HG03159 (cell line): ENCODE results near the gene DPYSL4.
A peak's percentile ranks its signal among the peaks of the same experiment; 100 is the strongest.
"Not testable (repeated sequence)": the region's sequence is repeated elsewhere in the genome, so short reads cannot be mapped to it uniquely, and the experiment has no call there.

Experiments used
- ATAC-seq: cut with Tn5 transposase; IDR thresholded peaks from one replicate; pipeline ENCODE4 v1.9.1; 2021; ENCODE audit warnings: mild to moderate bottlenecking, moderate library complexity; ENCODE audit not compliant: unreplicated experiment

Gene DPYSL4

DNA sequence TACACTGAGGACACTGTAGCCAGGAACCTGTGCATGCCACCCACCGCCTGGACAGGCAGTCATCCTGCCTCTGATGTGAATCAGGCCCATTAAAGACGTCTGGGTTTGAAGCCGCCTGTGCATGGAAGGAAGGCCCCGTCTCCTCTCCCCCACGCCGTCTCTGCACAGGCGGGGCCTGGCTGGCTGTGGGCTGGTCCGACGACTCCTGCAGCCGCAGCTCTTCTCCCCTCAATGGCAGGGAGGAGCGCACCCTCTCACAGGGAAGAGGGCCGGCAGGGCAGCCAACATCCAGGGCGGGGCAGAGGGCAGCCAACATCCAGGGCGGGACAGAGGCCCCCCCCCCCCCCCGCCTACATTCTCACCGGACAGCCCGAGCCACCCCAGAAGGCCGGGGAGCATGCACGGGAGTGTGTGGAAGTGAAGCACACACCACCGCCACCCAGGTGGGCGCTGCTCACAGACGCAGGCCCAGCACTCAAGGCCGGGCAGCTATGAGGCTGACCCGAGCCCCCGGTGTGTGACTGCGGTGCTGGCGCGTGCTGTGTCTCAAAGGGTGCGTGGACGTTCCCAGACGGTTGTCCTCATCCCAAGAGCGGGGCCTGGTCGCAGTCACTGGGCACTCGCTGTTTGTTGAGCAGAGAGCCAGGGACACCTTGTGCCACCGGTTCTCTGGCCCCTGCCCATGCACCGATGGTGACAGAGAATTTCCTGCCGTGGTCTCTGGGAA, 19.1 kb downstream of the DPYSL4 start:
- no peak for ATAC-seq

DNA sequence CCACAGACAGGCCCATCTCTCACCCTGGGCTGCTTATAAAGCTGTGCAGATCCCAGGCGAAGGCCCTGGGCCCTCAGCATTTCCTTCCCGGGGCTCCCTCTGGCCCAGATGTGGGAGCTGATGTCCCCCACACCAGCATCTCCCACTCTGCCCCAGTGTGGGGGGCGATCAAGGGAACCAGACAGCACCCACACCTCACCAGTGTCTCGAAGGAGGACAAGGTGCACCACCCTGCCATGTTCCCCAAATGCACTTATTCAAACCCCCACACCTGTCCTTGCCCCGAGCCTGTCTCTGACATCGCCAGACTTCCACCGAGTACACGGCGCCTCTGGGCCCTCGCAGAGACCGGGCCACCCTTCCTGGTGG, 19.6 kb downstream of the DPYSL4 start:
- ATAC-seq: no peak

- ATAC-seq: no peak
Measured at GRCh38 chr10:132206806-132207535, 20.2 kb downstream of the DPYSL4 start.

DNA sequence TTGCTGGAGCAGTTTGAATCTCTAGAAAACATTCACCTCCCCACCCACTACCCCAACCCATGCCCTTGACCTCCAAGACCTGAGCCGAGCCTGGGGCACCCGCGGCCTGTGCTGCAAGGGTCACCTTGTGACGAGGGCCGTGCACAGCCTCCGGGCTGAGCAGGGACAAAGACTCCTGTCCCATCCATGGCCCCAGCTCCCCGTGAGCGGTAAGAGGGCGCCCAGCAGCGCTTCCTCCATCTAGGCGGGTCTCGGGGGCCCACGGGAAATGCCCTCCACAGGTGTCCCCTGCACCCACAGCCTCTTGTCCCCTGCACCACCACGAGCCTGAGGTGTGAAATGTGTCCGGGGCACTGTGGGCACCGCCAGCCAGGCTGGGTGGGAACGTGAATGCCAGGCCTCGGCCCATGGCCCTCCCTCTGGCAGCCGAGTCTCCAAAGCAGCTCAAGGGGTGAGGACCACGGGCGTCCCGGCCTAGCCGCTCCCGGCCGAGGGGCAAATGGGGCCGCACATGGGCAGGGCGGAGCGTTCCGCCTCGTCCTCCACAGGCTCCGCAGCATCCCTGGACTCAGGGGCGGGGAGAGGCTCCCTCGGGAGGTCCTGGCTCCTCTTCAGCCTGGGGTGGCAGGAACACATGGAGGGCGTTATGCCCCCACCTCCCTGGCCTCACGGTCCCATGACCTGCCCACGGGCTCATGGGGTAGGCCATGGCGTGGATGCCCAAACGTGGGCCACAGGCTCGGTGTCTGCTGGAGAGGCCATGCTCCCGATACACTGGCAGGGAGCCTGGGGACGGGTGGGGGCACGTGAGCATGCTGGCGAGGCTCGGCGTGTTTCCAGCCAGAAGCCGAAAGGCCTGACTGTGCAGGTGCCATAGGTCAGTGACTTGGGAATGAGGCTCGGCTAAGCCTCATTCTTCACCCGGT, 21.1 kb downstream of the DPYSL4 start:
- no peak for ATAC-seq

DNA sequence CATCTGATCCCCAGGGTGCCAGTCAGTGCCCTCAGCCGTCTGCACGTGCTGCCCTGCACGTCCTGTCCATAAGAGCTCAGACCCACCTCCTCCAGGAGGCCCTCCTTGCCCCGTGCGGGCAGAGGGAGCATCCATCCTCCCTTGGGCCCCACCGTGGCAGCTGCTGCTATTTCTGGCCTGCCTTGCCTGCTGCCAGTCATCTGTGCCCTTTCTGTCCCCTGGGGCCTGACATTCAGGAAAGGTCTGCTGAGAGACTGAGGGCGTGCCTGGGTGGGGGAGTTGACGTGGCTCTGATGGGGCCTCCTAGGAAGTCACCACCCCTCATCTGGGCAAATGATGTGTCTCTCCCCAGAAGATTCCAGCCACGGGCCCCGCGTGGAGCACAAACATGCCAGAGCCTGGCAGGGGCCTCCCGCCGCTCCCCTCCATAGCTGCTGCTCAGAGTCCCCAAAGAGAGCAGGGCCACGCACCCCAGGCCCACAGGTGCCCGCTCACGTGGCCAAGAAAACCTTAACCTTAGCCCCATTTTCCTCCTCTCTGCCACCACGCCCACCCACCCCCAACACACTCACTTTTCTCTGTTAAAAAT, 21.8 kb downstream of the DPYSL4 start:
- ATAC-seq: no peak

DNA sequence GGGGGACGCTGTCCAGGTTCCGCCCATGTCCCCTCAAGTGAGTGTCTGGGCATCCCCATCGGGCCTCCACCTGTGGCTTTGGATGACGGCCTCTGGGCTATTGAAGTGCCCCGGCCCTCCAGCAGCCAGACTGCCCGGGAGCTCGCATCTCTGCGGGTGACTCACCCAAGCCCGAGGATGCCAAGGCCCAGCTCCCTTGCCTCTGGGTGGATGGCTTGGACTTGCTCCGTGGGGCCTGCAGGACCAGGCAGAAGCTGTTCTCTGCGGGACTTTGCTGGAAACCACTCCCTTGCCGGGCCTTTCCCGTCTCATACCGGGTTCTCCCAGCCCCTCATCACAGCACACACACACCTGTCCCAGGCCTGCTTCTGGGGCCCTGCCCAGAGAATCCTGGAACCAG, 22.4 kb downstream of the DPYSL4 start:
- no peak for ATAC-seq

DNA sequence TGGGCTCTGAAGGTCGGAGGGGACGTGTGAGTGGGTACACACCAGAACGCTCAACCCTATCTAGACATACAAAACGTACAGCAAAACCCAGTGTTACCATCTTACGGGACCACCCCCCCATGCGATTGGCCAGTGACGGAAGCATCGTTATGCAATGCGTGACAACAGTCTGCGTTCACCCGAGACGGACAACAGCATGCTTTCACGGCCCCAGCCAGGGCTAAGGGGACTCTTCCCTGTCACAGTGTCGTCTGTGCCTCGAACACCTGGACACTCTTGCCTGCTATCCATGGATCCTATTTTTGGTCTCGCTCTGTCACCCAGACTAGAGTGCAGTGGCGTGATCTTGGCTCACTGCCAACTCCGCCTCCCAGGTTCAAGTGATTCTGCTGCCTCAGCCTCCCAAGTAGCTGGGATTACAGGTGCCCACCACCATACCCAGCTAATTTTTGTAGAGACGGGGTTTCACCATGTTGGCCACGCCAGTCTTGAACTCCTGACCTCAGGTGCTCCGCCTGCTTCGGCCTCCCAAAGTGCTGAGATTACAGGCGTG, 23.3 kb downstream of the DPYSL4 start:
- ATAC-seq: no peak

DNA sequence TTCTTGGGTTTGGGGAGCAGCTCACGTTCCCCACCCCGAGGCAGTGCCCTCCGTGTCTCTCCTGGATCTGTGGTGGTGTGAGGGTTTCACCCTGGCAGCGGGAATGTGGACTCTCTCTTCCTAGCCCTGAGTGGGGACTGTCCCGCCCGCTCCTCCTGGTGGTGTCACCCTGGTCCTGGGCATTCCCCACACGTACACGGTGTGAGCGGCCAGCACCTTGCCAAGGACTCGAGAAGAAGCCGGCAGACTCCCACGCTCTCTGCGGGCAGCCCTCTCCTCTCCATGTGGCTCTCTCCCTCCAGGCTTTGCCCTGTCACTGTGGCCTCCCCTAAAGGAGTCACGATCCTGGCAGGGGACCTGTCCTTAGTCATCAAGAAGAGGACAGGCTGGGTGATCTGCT, 24.0 kb downstream of the DPYSL4 start:
- ATAC-seq: no peak

GRCh38 chr10:132211246-132211645, 24.5 kb downstream of the DPYSL4 start:
- ATAC-seq: no peak

- ATAC-seq: no peak
Measured at GRCh38 chr10:132212816-132213215, 26.1 kb downstream of the DPYSL4 start.

- no peak for ATAC-seq
Measured at GRCh38 chr10:132213917-132214316, 27.2 kb downstream of the DPYSL4 start.

- ATAC-seq: not testable (repeated sequence)
Measured at GRCh38 chr10:132216441-132216840, 29.7 kb downstream of the DPYSL4 start.

GRCh38 chr10:132219486-132219885, 32.7 kb downstream of the DPYSL4 start:
- ATAC-seq: no peak

DNA sequence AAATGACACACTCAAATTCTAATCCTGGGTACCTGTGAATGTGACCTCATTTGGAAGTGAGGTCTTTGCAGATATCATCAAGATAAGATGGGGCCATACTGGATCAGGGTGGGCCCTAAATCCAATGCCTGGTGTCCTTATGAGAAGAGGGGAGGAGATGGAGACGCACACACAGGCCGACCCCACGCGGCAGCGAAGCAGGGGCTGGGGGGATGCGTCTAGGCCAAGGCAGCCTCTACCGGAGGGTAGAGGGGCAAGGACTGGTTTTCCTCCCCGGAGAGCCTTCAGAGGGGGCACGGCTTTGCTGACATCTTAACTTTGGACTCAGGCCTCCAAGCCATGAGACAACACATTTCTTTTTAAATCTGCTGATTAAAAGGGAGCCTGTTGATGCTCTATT, 33.3 kb downstream of the DPYSL4 start:
- no peak for ATAC-seq

GRCh38 chr10:132220996-132221395, 34.2 kb downstream of the DPYSL4 start:
- not testable (repeated sequence) for ATAC-seq

DNA sequence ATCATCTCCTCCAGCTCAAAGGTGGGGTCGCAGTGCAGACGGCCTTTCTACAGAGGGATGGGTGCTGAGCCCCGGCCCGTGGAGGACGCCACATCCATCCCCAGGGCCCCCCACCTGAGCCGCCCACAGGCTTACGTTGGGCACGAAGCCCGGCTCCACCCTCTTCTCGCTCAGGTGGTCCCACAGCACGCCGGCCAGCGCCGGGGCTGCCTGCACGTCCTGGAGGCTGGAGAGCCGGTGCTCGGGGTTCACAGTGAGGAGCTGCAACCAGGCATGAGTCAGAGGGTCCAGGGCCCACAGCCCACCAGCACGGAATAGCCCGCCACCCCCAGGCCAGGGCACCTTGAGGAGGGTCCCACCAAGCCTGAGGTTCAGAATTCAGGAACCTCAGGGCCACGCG, 36.0 kb downstream of the DPYSL4 start:
- ATAC-seq: no peak

- ATAC-seq: peak; percentile 96
Measured at GRCh38 chr10:132223156-132223590, 36.4 kb downstream of the DPYSL4 start.

- no peak for ATAC-seq
Measured at GRCh38 chr10:132223611-132224342, 37.0 kb downstream of the DPYSL4 start.

DNA sequence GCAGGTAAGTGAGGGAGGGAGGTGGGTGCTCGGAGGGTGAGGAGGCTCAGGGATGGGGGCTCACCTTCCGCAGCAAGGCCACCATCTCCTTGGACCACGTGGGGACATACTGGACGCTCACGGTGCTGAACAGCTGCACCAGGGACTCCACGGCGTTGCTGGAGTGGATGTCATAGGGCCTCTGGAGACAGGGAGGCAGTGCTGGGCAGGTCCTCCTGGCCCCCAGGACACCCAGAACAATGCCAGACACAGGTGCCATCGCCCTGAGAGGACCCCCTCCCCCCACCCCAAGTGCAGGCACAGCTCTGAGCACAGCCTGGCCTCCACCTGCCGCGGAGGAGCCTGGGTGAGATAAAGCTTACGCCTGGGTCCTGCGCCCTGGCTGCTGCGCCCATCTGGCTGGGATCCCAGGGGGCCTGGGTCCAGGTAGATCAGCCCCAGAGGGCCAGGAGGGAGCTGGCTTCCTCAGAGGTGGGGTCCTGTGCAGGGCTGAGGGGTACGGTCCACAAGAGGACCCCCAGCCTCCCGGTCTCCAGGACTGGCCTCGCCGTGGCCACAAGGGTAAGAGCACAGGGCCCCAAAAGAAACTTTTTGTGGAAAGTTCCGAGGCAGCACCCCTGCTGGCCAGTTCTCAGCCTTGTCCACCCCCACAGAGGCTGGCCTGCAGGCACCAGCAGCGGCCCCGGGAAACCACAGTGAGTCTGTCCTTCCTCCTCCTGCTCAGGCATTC, 37.8 kb downstream of the DPYSL4 start:
- ATAC-seq: no peak
